ENCODE results near the gene CREG2. TPM values are rescaled to one million over a fixed set of nuclear protein-coding genes. Genes with fewer than 3 reads are reported as not detected.

The CREG2 gene
- total RNA-seq, 3 donors from 2014 or later (not counting 1 experiment from before 2014, with no cell fraction given) = not detected

DNA sequence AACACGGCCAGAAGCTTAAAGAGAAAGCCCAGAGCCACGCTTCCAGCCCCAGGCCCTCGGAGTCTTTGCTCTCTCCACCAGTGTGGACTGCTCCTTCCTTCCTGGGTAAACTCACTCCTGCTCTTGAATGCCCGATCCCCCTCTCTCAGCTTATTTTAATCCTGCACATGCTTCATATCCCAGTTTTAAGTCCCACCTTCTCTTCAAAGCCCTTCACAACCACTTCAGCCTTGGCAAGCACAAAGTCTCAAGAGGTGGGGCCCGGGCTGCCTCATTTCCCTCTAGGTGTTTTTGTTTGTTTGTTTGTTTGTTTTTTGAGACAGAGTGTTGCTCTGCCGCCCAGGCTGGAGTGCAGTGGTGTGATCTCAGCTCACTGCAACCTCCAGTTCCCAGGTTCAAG, 21.6 kb upstream of the CREG2 start:
- no peak for TF ChIP-seq CTCF (IDR thresholded peaks at IDR 0.05)
- no peaks in the 10 kb centered on the region for H3K9me3 ChIP-seq (ENCODE audit: control insufficient read depth, insufficient read depth, low read length)
- 85% methylated on average over 6 of the region's 6 CpGs for WGBS (ENCODE audit: insufficient coverage)
- no peaks in the 10 kb centered on the region for H3K27me3 ChIP-seq (ENCODE audit: control insufficient read depth, insufficient read depth, low read length)
- ATAC-seq = no peak
- H3K4me1 ChIP-seq (ENCODE audit: control insufficient read depth, insufficient read depth, low read length) = no peaks in the 10 kb centered on the region
- Mint-ChIP-seq H3K4me3 (no peak overlapping the region), H3K27me3 (ENCODE audit: low read depth in 2 of 2) (peaks cover 8 to 10% of the 10 kb centered on the region in 2 donors), H3K36me3 (no peaks in the 10 kb centered on the region), H3K4me1 (no peaks in the 10 kb centered on the region), H3K27ac (no peak overlapping the region), H3K9me3 (no peaks in the 10 kb centered on the region)
- no peak overlapping the region for H3K4me3 ChIP-seq (ENCODE audit: low read length)
- no peak for DNase-seq
- no peaks in the 10 kb centered on the region for H3K36me3 ChIP-seq (ENCODE audit: control insufficient read depth, insufficient read depth, low read length)
- intact Hi-C loops (cut with micrococcal nuclease) = no loop called here
- H3K27ac ChIP-seq (ENCODE audit: low read length) = no peak overlapping the region

- H3K27ac Mint-ChIP-seq = no peak overlapping the region
- no peaks in the 10 kb centered on the region for H3K36me3 ChIP-seq (ENCODE audit: control insufficient read depth, insufficient read depth, low read length)
- H3K4me3 ChIP-seq (ENCODE audit: low read length) = no peak overlapping the region
- ATAC-seq (no peak), DNase-seq (no peak)
- peaks cover 3% of the 10 kb centered on the region for H3K4me1 ChIP-seq (ENCODE audit: control insufficient read depth, insufficient read depth, low read length)
- H3K4me3 Mint-ChIP-seq = no peak overlapping the region
- no peaks in the 10 kb centered on the region for H3K27me3 ChIP-seq (ENCODE audit: control insufficient read depth, insufficient read depth, low read length)
- no peaks in the 10 kb centered on the region for H3K9me3 ChIP-seq (ENCODE audit: control insufficient read depth, insufficient read depth, low read length)
- H3K27ac ChIP-seq (ENCODE audit: low read length) = no peak overlapping the region
- no peak for TF ChIP-seq CTCF (IDR thresholded peaks at IDR 0.05)
- 49% methylated on average over 2 of the region's 7 CpGs for WGBS (ENCODE audit: insufficient coverage)
- H3K9me3 Mint-ChIP-seq = no peaks in the 10 kb centered on the region
- peaks cover 17 to 22% of the 10 kb centered on the region in 2 donors for H3K27me3 Mint-ChIP-seq (ENCODE audit: low read depth in 2 of 2)
- no peaks in the 10 kb centered on the region for H3K36me3 Mint-ChIP-seq
- intact Hi-C loops (cut with micrococcal nuclease) = no loop called here
- H3K4me1 Mint-ChIP-seq = no peaks in the 10 kb centered on the region
These were observed 18.1 kb upstream of the CREG2 start for GRCh38 chr2:101405351-101405899.

DNA sequence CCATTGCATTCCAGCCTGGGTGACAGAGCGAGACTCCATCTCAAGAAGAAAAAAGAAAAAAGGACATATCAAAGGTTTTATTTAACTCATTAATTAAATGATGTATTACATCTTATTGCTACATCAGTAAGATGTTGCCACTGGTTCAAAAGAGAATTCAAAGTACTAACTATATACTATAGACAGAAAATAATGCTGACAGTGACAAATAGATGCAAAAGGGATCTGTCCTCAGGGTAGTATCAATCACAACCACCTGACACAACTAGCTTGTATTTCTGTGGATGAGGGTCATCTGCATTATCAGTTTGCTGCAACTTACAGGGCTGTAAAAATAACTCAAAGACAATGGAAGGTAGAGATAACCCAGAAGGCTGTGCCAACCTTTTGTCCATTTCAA, 16.4 kb upstream of the CREG2 start:
- H3K27me3 Mint-ChIP-seq (ENCODE audit: low read depth in 2 of 2) = peaks cover 16 to 33% of the 10 kb centered on the region in 2 donors
- no peak overlapping the region for H3K27ac Mint-ChIP-seq
- no peaks in the 10 kb centered on the region for H3K4me1 Mint-ChIP-seq
- no peaks in the 10 kb centered on the region for H3K9me3 ChIP-seq (ENCODE audit: control insufficient read depth, insufficient read depth, low read length)
- ATAC-seq (no peak), DNase-seq (no peak)
- peaks cover 8% of the 10 kb centered on the region for H3K4me1 ChIP-seq (ENCODE audit: control insufficient read depth, insufficient read depth, low read length)
- H3K27ac ChIP-seq (ENCODE audit: low read length) = no peak overlapping the region
- H3K9me3 Mint-ChIP-seq = no peaks in the 10 kb centered on the region
- TF ChIP-seq CTCF (IDR thresholded peaks at IDR 0.05) = no peak
- no peaks in the 10 kb centered on the region for H3K27me3 ChIP-seq (ENCODE audit: control insufficient read depth, insufficient read depth, low read length)
- no CpG with 5 or more reads among the region's 1 CpG for WGBS (ENCODE audit: insufficient coverage)
- H3K4me3 Mint-ChIP-seq = no peak overlapping the region
- intact Hi-C loops (cut with micrococcal nuclease) = no loop called here
- no peak overlapping the region for H3K4me3 ChIP-seq (ENCODE audit: low read length)
- H3K36me3 ChIP-seq (ENCODE audit: control insufficient read depth, insufficient read depth, low read length) = no peaks in the 10 kb centered on the region
- no peaks in the 10 kb centered on the region for H3K36me3 Mint-ChIP-seq

DNA sequence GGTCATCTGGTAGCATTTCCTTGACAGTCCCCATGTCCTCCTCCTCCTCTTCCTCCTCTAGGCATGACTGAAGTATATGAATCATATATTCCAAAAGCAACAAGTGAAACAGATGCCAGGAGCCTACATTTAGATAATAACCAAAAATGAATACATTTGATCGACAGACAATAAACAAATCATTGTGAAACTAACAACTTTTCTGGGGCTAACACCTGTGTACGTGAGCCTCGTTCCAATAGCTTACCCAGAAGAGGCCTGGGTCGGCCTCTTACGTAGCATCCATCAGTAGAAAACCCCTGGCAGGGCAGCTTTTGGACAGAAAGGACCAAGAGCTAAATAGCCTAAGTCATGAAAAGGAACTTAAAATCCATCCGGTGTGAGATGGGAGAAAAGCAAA, 15.3 kb upstream of the CREG2 start:
- H3K27me3 ChIP-seq (ENCODE audit: control insufficient read depth, insufficient read depth, low read length) = no peaks in the 10 kb centered on the region
- H3K4me1 Mint-ChIP-seq = no peaks in the 10 kb centered on the region
- no peaks in the 10 kb centered on the region for H3K9me3 Mint-ChIP-seq
- no peak overlapping the region for H3K4me3 ChIP-seq (ENCODE audit: low read length)
- no peak overlapping the region for H3K4me3 Mint-ChIP-seq
- no peaks in the 10 kb centered on the region for H3K36me3 ChIP-seq (ENCODE audit: control insufficient read depth, insufficient read depth, low read length)
- no peaks in the 10 kb centered on the region for H3K9me3 ChIP-seq (ENCODE audit: control insufficient read depth, insufficient read depth, low read length)
- H3K27me3 Mint-ChIP-seq (ENCODE audit: low read depth in 2 of 2) = peaks cover 16 to 33% of the 10 kb centered on the region in 2 donors
- intact Hi-C loops (cut with micrococcal nuclease) = no loop called here
- no peak overlapping the region for H3K27ac ChIP-seq (ENCODE audit: low read length)
- H3K36me3 Mint-ChIP-seq = no peaks in the 10 kb centered on the region
- ATAC-seq (no peak), DNase-seq (no peak)
- no peak for TF ChIP-seq CTCF (IDR thresholded peaks at IDR 0.05)
- WGBS (ENCODE audit: insufficient coverage) = 53% methylated on average over 6 of the region's 6 CpGs
- H3K4me1 ChIP-seq (ENCODE audit: control insufficient read depth, insufficient read depth, low read length) = peaks cover 8% of the 10 kb centered on the region
- H3K27ac Mint-ChIP-seq = no peak overlapping the region

Data from natural killer cell (primary cell).